Activated naive CD8-positive, alpha-beta T cell treated with anti-CD3 and anti-CD28 coated beads, Interleukin-2, amount 10 ng/mL, durations not matched to agents 7 days and 5 days (primary cell): ENCODE measurements around the gene UPK1A. TPM values are rescaled to one million over a fixed set of nuclear protein-coding genes. Genes with fewer than 3 reads are reported as not detected.

Experiments used
- ATAC-seq: fragments of 150-1000 bp; cut with Tn5 transposase; one replicate; pipeline ENCODE4 v1.10.0; 2021; ENCODE audit warnings: low read depth, moderate library complexity
- POLR2A ChIA-PET: fragments of 350-600 bp; sonication (Branson Sonifier 250); formaldehyde crosslinking; loops from one replicate; lab custom pipeline; 2021; ENCODE audit warnings: antibody characterized with exemption; lab: Charles Lee
- DNase-seq: peaks from one replicate; pipeline ENCODE4 v3.0.0; 2021
- H3K27ac Mint-ChIP-seq: one replicate; pipeline ENCODE4 v1.8.0; 2022; ENCODE audit warnings: mild to moderate bottlenecking, mixed read lengths
- H3K27me3 Mint-ChIP-seq: one replicate; pipeline ENCODE4 v1.8.0; 2022; ENCODE audit warnings: mild to moderate bottlenecking, moderate library complexity, mixed read lengths
- H3K36me3 Mint-ChIP-seq: one replicate; pipeline ENCODE4 v1.8.0; 2021; ENCODE audit warnings: mild to moderate bottlenecking, mixed read lengths
- H3K4me1 Mint-ChIP-seq: one replicate; pipeline ENCODE4 v1.8.0; 2021; ENCODE audit warnings: mixed read lengths
- H3K4me3 Mint-ChIP-seq: one replicate; pipeline ENCODE4 v1.8.0; 2022; ENCODE audit warnings: mild to moderate bottlenecking, moderate library complexity, mixed read lengths
- H3K9me3 Mint-ChIP-seq: one replicate; pipeline ENCODE4 v1.8.0; 2021; ENCODE audit warnings: mixed read lengths
- total RNA-seq, 2 experiments: library from RNA; stranded (reverse); gene quantifications; one replicate each; pipeline ENCODE4 v1.2.3, GENCODE V29; 2021

UPK1A gene
- total RNA-seq, 2 experiments from 2014 or later, result 0.88 to 1.7 TPM

DNA sequence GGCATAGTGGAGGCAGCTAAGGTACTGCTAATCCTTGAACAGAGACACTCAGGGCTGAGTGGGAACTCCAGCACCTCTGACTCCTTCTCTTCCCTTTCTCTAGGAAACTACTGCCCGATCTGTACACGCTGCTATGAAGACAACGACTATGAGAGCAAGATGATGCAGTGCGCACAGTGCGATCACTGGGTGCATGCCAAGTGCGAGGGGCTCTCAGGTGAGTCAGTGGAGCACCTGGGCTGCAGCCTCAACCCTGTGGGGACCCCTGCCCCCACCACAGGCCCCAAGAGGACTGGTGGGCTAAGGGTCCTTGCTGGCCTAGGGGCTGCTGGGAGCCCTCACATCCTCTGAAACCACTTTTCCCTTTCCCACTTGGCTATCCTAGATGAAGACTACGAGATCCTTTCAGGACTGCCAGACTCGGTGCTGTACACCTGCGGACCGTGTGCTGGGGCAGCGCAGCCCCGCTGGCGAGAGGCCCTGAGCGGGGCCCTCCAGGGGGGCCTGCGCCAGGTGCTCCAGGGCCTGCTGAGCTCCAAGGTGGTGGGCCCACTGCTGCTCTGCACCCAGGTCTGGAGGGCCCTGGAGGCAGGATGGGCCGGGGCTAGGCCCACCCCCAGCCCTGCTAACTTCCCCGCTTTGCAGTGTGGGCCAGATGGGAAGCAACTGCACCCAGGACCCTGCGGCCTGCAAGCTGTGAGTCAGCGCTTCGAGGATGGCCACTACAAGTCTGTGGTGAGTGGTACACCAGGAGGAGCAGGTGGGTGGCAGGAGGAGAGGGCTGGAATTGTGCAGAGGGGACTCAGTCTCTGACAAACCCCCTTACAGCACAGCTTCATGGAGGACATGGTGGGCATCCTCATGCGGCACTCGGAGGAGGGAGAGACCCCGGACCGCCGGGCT is 61.0 kb downstream of the UPK1A start:
- Mint-ChIP-seq H3K36me3 (peaks cover 23% of the 10 kb centered on the region), H3K4me3 (no peak overlapping the region), H3K4me1 (no peaks in the 10 kb centered on the region), H3K27ac (no peak overlapping the region), H3K27me3 (no peaks in the 10 kb centered on the region), H3K9me3 (no peaks in the 10 kb centered on the region)
- ATAC-seq (no peak), DNase-seq (no peak)
- POLR2A ChIA-PET, result interaction anchor here (0.7 to 1.6 kb wide), 3 partner anchors 9 to 21 kb away, joined by 3 to 8 read pairs (median 4); partner anchors contain the start of gene LIN37

Other genes starting within 250 kb of the UPK1A start
- gene FFAR2, start 218.3 kb upstream of the UPK1A start, total RNA-seq, result not detected
- not detected for gene KRTDAP, start 176.1 kb upstream of the UPK1A start, total RNA-seq
- gene DMKN, start 152.9 kb upstream of the UPK1A start, total RNA-seq, result 1 to 10 TPM; 2.5 to 3.5 TPM
- gene SBSN, start 138.2 kb upstream of the UPK1A start, total RNA-seq, result not detected
- gene GAPDHS, start 133.1 kb upstream of the UPK1A start, total RNA-seq, result not detected
- gene TMEM147, start 120.9 kb upstream of the UPK1A start, total RNA-seq, result 10 to 100 TPM; 37.2 to 38.2 TPM
- not detected for gene ATP4A, start 102.9 kb upstream of the UPK1A start, total RNA-seq
- not detected for gene PMIS2, start 80.3 kb upstream of the UPK1A start, total RNA-seq
- 10 to 100 TPM; 50.5 to 51.7 TPM for gene HAUS5, start 53.8 kb upstream of the UPK1A start, total RNA-seq
- gene RBM42, start 37.5 kb upstream of the UPK1A start, total RNA-seq, result 10 to 100 TPM; 87.4 to 92.2 TPM
- gene ETV2, start 24.8 kb upstream of the UPK1A start, total RNA-seq, result 1 to 10 TPM; 1.6 to 1.9 TPM
- gene COX6B1, start 18.2 kb upstream of the UPK1A start, total RNA-seq, result 100 to 1,000 TPM; 407 to 412 TPM
- 10 to 100 TPM; 24.5 to 33.6 TPM for gene ZBTB32, start 38.0 kb downstream of the UPK1A start, total RNA-seq
- 10 to 100 TPM; 74.6 to 75.9 TPM for gene KMT2B, start 51.5 kb downstream of the UPK1A start, total RNA-seq
- 10 to 100 TPM; 63.0 to 63.4 TPM for gene IGFLR1, start 75.9 kb downstream of the UPK1A start, total RNA-seq
- 10 to 100 TPM; 31.9 to 33.1 TPM for gene U2AF1L4, start 78.9 kb downstream of the UPK1A start, total RNA-seq
- 10 to 100 TPM; 35.7 to 36.3 TPM for gene PSENEN, start 79.1 kb downstream of the UPK1A start, total RNA-seq
- gene LIN37, start 82.1 kb downstream of the UPK1A start, total RNA-seq, result 10 to 100 TPM; 18.3 to 22.4 TPM
- gene HSPB6, start 90.5 kb downstream of the UPK1A start, total RNA-seq, result under 1 TPM in 1 of 2 experiments, not detected in 1; 0.36 TPM
- gene PROSER3, start 91.7 kb downstream of the UPK1A start, total RNA-seq, result 10 to 100 TPM; 53.0 to 59.9 TPM
- gene ARHGAP33, start 109.0 kb downstream of the UPK1A start, total RNA-seq, result 10 to 100 TPM; 64.4 to 76.5 TPM
- gene PRODH2, start 146.3 kb downstream of the UPK1A start, total RNA-seq, result not detected
- gene NPHS1, start 186.0 kb downstream of the UPK1A start, total RNA-seq, result under 1 TPM in 1 of 2 experiments, not detected in 1; 0.40 TPM
- gene KIRREL2, start 190.4 kb downstream of the UPK1A start, total RNA-seq, result 1 to 10 TPM; 2.9 to 3.0 TPM
- 1 to 10 TPM; 1.2 to 1.4 TPM for gene APLP1, start 202.1 kb downstream of the UPK1A start, total RNA-seq
- gene NFKBID, start 234.0 kb downstream of the UPK1A start, total RNA-seq, result 10 to 100 TPM; 40.7 to 48.7 TPM
- 100 to 1,000 TPM; 186 to 190 TPM for gene HCST, start 236.0 kb downstream of the UPK1A start, total RNA-seq
- gene TYROBP, start 241.8 kb downstream of the UPK1A start, total RNA-seq, result 10 to 100 TPM; 10.6 to 11.2 TPM